ENCODE data around the gene HSD17B4.

DNA sequence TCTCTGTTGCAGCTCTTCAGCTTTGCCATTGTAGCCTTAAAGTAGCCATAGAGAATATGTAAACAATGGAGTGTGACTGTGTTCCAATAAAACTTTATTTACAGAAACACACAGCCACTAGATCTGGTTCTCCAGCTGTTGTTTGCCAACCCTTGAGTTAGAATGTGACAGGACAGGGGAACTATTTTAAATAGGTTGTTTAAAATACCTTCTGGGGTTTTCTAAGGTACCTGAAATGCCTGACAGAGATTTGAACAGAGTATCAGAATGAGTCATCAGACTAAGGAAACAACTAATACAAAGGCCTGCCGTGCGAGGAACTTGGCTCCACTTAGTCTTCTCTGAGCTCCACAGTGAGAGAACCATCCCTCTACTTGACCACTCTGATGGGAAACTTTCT is 85.4 kb downstream of the HSD17B4 start:
- TF ChIP-seq CTCF (IDR thresholded peaks at IDR 0.05) = no peak
- no peak for TF ChIP-seq POLR2A (IDR thresholded peaks at IDR 0.05)
